HCT116 (cell line): ENCODE measurements around the gene TCP11L2. TPM values are rescaled to one million over a fixed set of nuclear protein-coding genes. Genes with fewer than 3 reads are reported as not detected.

Experiments
- ATAC-seq: fragments of 200-7000 bp; cut with Tn5 transposase; 2 replicates; pipeline ENCODE4 v1.9.1; 2020; ENCODE audit warnings: mild to moderate bottlenecking, moderate library complexity
- BruUV-seq: library from RNA; stranded (reverse); fragments of 400-500 nt; replicated peaks from 2 replicates; lab custom pipeline; 2021; lab: Mats Ljungman, UMichigan
- CTCF ChIA-PET: fragments of 300-600 bp; sonication (Branson Sonifier 250); formaldehyde crosslinking; loops from one replicate; lab custom pipeline; 2021; ENCODE audit warnings: antibody characterized with exemption; lab: Charles Lee
- POLR2A ChIA-PET: fragments of 300-600, 350-600 bp; sonication (Branson Sonifier 250); formaldehyde crosslinking; loops from one replicate; lab custom pipeline; 2021; ENCODE audit warnings: antibody characterized with exemption; lab: Charles Lee
- RAD21 ChIA-PET, 2 experiments: fragments of 300-600 bp; sonication (Branson Sonifier 250); formaldehyde crosslinking; loops; one replicate each; lab custom pipeline; 2023; ENCODE audit warnings: low total read pairs in 2 of 2; ENCODE audit not compliant: uncharacterized antibody in 2 of 2, unreplicated experiment in 2 of 2, low non-redundant PET in 1 of 2; lab: Charles Lee
- DNase-seq: peaks from one replicate; pipeline ENCODE4 v3.0.0-alpha.2; 2010; ENCODE audit warnings: low read depth, low spot score
- H2AFZ ChIP-seq: fragments of 200-600 bp; shearing (Covaris generic), sonication (generic); 2 replicates; pipeline ENCODE4 v1.6.1; 2017; ENCODE audit warnings: low read depth, mixed run types, mixed read lengths, antibody characterized with exemption, low read length; ENCODE audit not compliant: poor library complexity, severe bottlenecking
- H3K27ac ChIP-seq: 2 replicates; pipeline ENCODE4 v1.5.1; 2012; ENCODE audit warnings: low read depth, low read length
- H3K27me3 ChIP-seq: fragments of 200-600 bp; sonication (generic); 2 replicates; pipeline ENCODE4 v1.6.1; 2016; ENCODE audit warnings: mixed run types, low read length, mixed read lengths; ENCODE audit not compliant: insufficient read depth
- H3K36me3 ChIP-seq, 2 experiments: fragments of 200-500 bp in 1 of 2; fragments of 200-600 bp in 1 of 2; sonication (Bioruptor generic) in 1 of 2; sonication (generic) in 1 of 2; 2 replicates each; pipeline versions ENCODE4 v1.5.1 to v1.6.1; 2014 to 2016; ENCODE audit warnings: low read length in 2 of 2, inconsistent platforms in 1 of 2, mixed read lengths in 1 of 2, mixed run types in 1 of 2; ENCODE audit not compliant: insufficient read depth in 2 of 2, control insufficient read depth in 1 of 2
- H3K4me1 ChIP-seq, 2 experiments: fragments of 200-600 bp in 1 of 2; sonication (generic) in 1 of 2; 2 replicates each; pipeline versions ENCODE4 v1.5.1 to v1.6.1; 2012 to 2017; ENCODE audit warnings: low read length in 2 of 2, inconsistent platforms in 1 of 2, mild to moderate bottlenecking in 1 of 2, mixed read lengths in 1 of 2, mixed run types in 1 of 2, moderate library complexity in 1 of 2; ENCODE audit not compliant: insufficient read depth in 2 of 2, control insufficient read depth in 1 of 2
- H3K4me2 ChIP-seq: fragments of 200-600 bp; sonication (generic); 2 replicates; pipeline ENCODE4 v1.6.1; 2017; ENCODE audit warnings: mixed run types, low read length, mixed read lengths
- H3K4me3 ChIP-seq, 2 experiments: fragments of 200-600 bp in 1 of 2; sonication (generic) in 1 of 2; replicated peaks in 1 of 2; 2 replicates each; pipeline ENCODE4 v1.5.1; 2011 to 2016; ENCODE audit warnings: low read length in 2 of 2, control low read depth in 1 of 2, low read depth in 1 of 2, mild to moderate bottlenecking in 1 of 2, mixed read lengths in 1 of 2, mixed run types in 1 of 2
- H3K79me2 ChIP-seq: fragments of 200-600 bp; sonication (generic); 2 replicates; pipeline ENCODE4 v1.6.1; 2017; ENCODE audit warnings: mild to moderate bottlenecking, mixed run types, low read length, moderate library complexity, mixed read lengths; ENCODE audit not compliant: insufficient read depth
- H3K9ac ChIP-seq: fragments of 200-600 bp; sonication (generic); 2 replicates; pipeline ENCODE4 v1.6.1; 2016; ENCODE audit warnings: low read length, mixed read lengths
- H3K9me2 ChIP-seq: fragments of 200-600 bp; sonication (generic), shearing (Covaris generic); 2 replicates; pipeline ENCODE4 v1.6.1; 2017; ENCODE audit warnings: mixed run types, mild to moderate bottlenecking, moderate library complexity; ENCODE audit not compliant: insufficient read depth
- H3K9me3 ChIP-seq, 2 experiments: fragments of 200-500 bp in 1 of 2; fragments of 200-600 bp in 1 of 2; sonication (Bioruptor generic) in 1 of 2; sonication (generic) in 1 of 2; 2 replicates each; pipeline ENCODE4 v1.6.1; 2014 to 2017; ENCODE audit warnings: low read length in 2 of 2, mixed read lengths in 2 of 2, inconsistent platforms in 1 of 2, low read depth in 1 of 2, mild to moderate bottlenecking in 1 of 2, mixed run types in 1 of 2, moderate library complexity in 1 of 2; ENCODE audit not compliant: control insufficient read depth in 1 of 2, insufficient read depth in 1 of 2
- H4K20me1 ChIP-seq: fragments of 200-600 bp; sonication (generic), shearing (Covaris generic); 2 replicates; pipeline ENCODE4 v1.6.1; 2017; ENCODE audit warnings: mixed run types, mild to moderate bottlenecking, moderate library complexity; ENCODE audit not compliant: insufficient read depth
- SIN3A ChIP-seq: IDR thresholded peaks from 2 replicates; pipeline ENCODE4 v1.6.1; 2012; ENCODE audit warnings: low read depth
- TCF7L2 ChIP-seq: IDR thresholded peaks from 2 replicates; pipeline ENCODE4 v1.7.0; 2011; ENCODE audit warnings: borderline replicate concordance, inconsistent platforms; ENCODE audit not compliant: insufficient read depth, insufficient read length; ENCODE audit errors: extremely low read depth
- YY1 ChIP-seq: IDR thresholded peaks from 2 replicates; pipeline ENCODE4 v1.6.1; 2011; ENCODE audit warnings: low read length, low read depth, moderate library complexity, mild to moderate bottlenecking; ENCODE audit not compliant: insufficient replicate concordance; ENCODE audit errors: extremely low read depth
- ZNF274 ChIP-seq: fragments of 200-500 bp; sonication (Bioruptor generic); IDR thresholded peaks from 2 replicates; pipeline ENCODE4 v1.6.1; 2014; ENCODE audit warnings: mild to moderate bottlenecking, low read depth, low read length, inconsistent platforms
- intact Hi-C: fragments of 100-400 bp; cut with micrococcal nuclease; formaldehyde crosslinking; loops from 2 replicates; pipeline ENCODE4 v1.10.0; 2022
- total RNA-seq: library from RNA; stranded (reverse); gene quantifications from one replicate; pipeline ENCODE4 v1.2.1, GENCODE V29; 2021; ENCODE audit not compliant: unreplicated experiment
- TF ChIP-seq, protein P1 (sequence below), 3 experiments: fragments of 200-600 bp in 1 of 3; sonication (generic) in 1 of 3; IDR thresholded peaks in 2 of 3; conservative IDR thresholded peaks in 1 of 3; 2 replicates each; pipeline ENCODE4 v1.5.1; 2012 to 2017; ENCODE audit warnings: low read depth in 2 of 3, low read length in 2 of 3, antibody characterized with exemption in 1 of 3, borderline replicate concordance in 1 of 3, control low read depth in 1 of 3, mild to moderate bottlenecking in 1 of 3, mixed read lengths in 1 of 3, mixed run types in 1 of 3, moderate library complexity in 1 of 3; ENCODE audit not compliant: insufficient read depth in 1 of 3
- TF ChIP-seq, protein P2 (sequence below): IDR thresholded peaks from 2 replicates; pipeline ENCODE4 v1.6.1; 2012
- TF ChIP-seq, protein P3 (sequence below): IDR thresholded peaks from 2 replicates; pipeline ENCODE4 v1.6.1; 2012; ENCODE audit warnings: low read depth
- TF ChIP-seq, protein P4 (sequence below): IDR thresholded peaks from 2 replicates; pipeline ENCODE4 v1.6.1; 2011; ENCODE audit warnings: mild to moderate bottlenecking, low read length, moderate library complexity; ENCODE audit not compliant: insufficient replicate concordance; ENCODE audit errors: extremely low read depth

Gene TCP11L2
- total RNA-seq, 1 experiment from 2014 or later = 14.4 TPM

DNA sequence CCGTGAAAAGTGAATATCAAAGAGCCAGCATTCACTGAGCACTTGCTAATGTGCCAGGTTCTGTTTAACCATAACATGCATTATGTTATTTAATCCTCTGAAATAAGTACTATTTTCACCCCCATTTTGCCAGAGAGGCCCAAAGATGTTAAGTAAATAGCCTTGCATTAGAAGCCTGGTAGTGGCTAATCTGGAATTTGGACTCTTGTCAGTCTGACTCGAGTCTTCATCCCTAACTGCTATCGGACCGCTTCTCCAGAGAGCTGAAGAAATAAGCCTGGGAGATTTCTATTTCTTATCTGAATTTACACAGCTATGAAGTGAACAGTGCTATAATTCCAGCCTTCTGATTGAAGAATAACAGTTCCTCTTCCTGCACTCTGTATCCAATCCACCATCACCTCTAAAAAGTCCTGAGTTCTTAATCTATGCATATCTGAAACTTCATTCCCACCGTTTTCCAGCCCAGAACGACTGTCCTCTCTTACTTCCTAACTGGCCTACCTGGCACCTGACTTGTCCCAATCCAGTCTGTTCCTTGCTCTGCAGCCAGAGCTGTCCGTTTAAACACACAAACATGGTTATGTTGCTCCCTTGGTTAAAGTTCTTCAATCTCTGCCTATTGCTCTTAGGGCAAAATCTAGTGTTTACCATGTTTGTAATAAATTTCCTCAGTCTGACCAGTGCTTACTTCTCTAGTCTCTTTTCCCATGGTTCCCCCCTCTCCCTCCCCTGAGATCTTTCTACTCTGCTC, 57.3 kb downstream of the TCP11L2 start:
- Histone ChIP-seq H3K4me2 (no peak overlapping the region), H3K36me3 (no peaks in the 10 kb centered on the region), H4K20me1 (no peaks in the 10 kb centered on the region), H2AFZ (no peak overlapping the region)
- no peak for ATAC-seq
- RAD21 ChIA-PET = no interaction called here
- TF ChIP-seq, protein P1, sequence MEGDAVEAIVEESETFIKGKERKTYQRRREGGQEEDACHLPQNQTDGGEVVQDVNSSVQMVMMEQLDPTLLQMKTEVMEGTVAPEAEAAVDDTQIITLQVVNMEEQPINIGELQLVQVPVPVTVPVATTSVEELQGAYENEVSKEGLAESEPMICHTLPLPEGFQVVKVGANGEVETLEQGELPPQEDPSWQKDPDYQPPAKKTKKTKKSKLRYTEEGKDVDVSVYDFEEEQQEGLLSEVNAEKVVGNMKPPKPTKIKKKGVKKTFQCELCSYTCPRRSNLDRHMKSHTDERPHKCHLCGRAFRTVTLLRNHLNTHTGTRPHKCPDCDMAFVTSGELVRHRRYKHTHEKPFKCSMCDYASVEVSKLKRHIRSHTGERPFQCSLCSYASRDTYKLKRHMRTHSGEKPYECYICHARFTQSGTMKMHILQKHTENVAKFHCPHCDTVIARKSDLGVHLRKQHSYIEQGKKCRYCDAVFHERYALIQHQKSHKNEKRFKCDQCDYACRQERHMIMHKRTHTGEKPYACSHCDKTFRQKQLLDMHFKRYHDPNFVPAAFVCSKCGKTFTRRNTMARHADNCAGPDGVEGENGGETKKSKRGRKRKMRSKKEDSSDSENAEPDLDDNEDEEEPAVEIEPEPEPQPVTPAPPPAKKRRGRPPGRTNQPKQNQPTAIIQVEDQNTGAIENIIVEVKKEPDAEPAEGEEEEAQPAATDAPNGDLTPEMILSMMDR (IDR thresholded peaks at IDR 0.05 in 2 of 3, conservative IDR thresholded peaks at IDR 0.05 in 1 of 3; ENCODE audit: borderline replicate concordance in 1 of 3, insufficient read depth in 1 of 3, low read depth in 2 of 3, low read length in 2 of 3) = no peak
- no peak for TF ChIP-seq SIN3A
- TF ChIP-seq, protein P2, sequence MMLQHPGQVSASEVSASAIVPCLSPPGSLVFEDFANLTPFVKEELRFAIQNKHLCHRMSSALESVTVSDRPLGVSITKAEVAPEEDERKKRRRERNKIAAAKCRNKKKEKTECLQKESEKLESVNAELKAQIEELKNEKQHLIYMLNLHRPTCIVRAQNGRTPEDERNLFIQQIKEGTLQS = no peak
- TF ChIP-seq, protein P3, sequence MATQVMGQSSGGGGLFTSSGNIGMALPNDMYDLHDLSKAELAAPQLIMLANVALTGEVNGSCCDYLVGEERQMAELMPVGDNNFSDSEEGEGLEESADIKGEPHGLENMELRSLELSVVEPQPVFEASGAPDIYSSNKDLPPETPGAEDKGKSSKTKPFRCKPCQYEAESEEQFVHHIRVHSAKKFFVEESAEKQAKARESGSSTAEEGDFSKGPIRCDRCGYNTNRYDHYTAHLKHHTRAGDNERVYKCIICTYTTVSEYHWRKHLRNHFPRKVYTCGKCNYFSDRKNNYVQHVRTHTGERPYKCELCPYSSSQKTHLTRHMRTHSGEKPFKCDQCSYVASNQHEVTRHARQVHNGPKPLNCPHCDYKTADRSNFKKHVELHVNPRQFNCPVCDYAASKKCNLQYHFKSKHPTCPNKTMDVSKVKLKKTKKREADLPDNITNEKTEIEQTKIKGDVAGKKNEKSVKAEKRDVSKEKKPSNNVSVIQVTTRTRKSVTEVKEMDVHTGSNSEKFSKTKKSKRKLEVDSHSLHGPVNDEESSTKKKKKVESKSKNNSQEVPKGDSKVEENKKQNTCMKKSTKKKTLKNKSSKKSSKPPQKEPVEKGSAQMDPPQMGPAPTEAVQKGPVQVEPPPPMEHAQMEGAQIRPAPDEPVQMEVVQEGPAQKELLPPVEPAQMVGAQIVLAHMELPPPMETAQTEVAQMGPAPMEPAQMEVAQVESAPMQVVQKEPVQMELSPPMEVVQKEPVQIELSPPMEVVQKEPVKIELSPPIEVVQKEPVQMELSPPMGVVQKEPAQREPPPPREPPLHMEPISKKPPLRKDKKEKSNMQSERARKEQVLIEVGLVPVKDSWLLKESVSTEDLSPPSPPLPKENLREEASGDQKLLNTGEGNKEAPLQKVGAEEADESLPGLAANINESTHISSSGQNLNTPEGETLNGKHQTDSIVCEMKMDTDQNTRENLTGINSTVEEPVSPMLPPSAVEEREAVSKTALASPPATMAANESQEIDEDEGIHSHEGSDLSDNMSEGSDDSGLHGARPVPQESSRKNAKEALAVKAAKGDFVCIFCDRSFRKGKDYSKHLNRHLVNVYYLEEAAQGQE = no peak
- TF ChIP-seq TCF7L2 = no peak
- TF ChIP-seq YY1 = no peak
- TF ChIP-seq ZNF274 = no peak
- TF ChIP-seq, protein P4, sequence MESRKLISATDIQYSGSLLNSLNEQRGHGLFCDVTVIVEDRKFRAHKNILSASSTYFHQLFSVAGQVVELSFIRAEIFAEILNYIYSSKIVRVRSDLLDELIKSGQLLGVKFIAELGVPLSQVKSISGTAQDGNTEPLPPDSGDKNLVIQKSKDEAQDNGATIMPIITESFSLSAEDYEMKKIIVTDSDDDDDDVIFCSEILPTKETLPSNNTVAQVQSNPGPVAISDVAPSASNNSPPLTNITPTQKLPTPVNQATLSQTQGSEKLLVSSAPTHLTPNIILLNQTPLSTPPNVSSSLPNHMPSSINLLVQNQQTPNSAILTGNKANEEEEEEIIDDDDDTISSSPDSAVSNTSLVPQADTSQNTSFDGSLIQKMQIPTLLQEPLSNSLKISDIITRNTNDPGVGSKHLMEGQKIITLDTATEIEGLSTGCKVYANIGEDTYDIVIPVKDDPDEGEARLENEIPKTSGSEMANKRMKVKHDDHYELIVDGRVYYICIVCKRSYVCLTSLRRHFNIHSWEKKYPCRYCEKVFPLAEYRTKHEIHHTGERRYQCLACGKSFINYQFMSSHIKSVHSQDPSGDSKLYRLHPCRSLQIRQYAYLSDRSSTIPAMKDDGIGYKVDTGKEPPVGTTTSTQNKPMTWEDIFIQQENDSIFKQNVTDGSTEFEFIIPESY = no peak
- TF ChIP-seq, all 23 proteins: peak for 0
- Histone ChIP-seq H3K4me3 (no peak overlapping the region), H3K9me2 (no peaks in the 10 kb centered on the region), H3K9me3 (no peaks in the 10 kb centered on the region), H3K4me1 (peaks cover 3 to 11% of the 10 kb centered on the region in 2 experiments; a peak in 3 of 4 replicates), H3K27ac (no peak overlapping the region), H3K79me2 (peaks cover 44% of the 10 kb centered on the region), H3K27me3 (no peaks in the 10 kb centered on the region), H3K9ac (no peak overlapping the region)
- ChIA-PET CTCF (no interaction called here), POLR2A (no interaction called here)
- no TSS peak for BruUV-seq
- intact Hi-C loops = no loop called here
- DNase-seq = no peak
